ENCODE data around the gene WDR46. TPM values are rescaled to one million over a fixed set of nuclear protein-coding genes. Genes with fewer than 3 reads are reported as not detected.

The WDR46 gene
- total RNA-seq, 1 experiment from 2014 or later, result 99.2 TPM

DNA sequence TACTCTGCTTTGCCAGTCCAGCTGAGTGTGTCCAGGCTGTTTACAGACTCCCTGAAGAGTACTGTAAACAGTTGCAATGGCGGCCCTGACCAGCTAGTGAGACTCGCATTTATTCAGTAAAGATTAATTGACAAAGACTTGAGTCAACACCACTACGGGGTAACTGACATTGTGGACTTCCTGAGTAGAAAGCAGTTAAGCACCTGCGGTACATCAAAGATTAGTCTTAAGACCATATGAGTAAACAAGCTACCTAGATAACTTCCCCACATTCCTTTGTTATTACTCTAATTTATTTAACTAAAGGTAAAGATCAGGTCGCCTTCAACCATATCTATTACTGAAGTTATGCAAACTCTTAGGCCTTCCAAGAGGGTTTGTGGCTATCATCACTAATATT is 30.0 kb downstream of the WDR46 start:
- no peak overlapping the region for H3T11ph ChIP-seq (ENCODE audit: low read length)
- no peaks in the 10 kb centered on the region for H3K79me2 ChIP-seq (ENCODE audit: insufficient read depth, low read length)
- no peak for DNase-seq
- no peak overlapping the region for H3K14ac ChIP-seq (ENCODE audit: insufficient read depth, low read length)
- H4K91ac ChIP-seq (ENCODE audit: insufficient read length, low read depth, low read length), result no peak overlapping the region
- no peak overlapping the region for H3K27ac ChIP-seq (ENCODE audit: insufficient read length, low read depth, low read length)
- H4K8ac ChIP-seq (replicated peaks; ENCODE audit: insufficient read length, low read depth, low read length), result no peak overlapping the region
- no peaks in the 10 kb centered on the region for H3K27me3 ChIP-seq (ENCODE audit: insufficient read depth, low read length)
- H3K23ac ChIP-seq (ENCODE audit: insufficient read length, low read depth, low read length), result no peak overlapping the region
- H3K9me3 ChIP-seq (ENCODE audit: control insufficient read depth, low read depth, low read length), result no peaks in the 10 kb centered on the region
- H2BK5ac ChIP-seq (ENCODE audit: insufficient read length, low read length), result no peak overlapping the region
- no peak overlapping the region for H2BK20ac ChIP-seq (ENCODE audit: low read depth, low read length, poor library complexity, severe bottlenecking)
- H2BK120ac ChIP-seq (ENCODE audit: low read depth, low read length, poor library complexity, severe bottlenecking), result no peak overlapping the region
- no peak overlapping the region for H3K4ac ChIP-seq (ENCODE audit: low read depth, low read length)
- no peak overlapping the region for H3K56ac ChIP-seq (ENCODE audit: insufficient read length, low read depth, low read length)
- TF ChIP-seq, protein P1, sequence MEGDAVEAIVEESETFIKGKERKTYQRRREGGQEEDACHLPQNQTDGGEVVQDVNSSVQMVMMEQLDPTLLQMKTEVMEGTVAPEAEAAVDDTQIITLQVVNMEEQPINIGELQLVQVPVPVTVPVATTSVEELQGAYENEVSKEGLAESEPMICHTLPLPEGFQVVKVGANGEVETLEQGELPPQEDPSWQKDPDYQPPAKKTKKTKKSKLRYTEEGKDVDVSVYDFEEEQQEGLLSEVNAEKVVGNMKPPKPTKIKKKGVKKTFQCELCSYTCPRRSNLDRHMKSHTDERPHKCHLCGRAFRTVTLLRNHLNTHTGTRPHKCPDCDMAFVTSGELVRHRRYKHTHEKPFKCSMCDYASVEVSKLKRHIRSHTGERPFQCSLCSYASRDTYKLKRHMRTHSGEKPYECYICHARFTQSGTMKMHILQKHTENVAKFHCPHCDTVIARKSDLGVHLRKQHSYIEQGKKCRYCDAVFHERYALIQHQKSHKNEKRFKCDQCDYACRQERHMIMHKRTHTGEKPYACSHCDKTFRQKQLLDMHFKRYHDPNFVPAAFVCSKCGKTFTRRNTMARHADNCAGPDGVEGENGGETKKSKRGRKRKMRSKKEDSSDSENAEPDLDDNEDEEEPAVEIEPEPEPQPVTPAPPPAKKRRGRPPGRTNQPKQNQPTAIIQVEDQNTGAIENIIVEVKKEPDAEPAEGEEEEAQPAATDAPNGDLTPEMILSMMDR (conservative IDR thresholded peaks at IDR 0.05), result no peak
- no peak overlapping the region for H4K5ac ChIP-seq (ENCODE audit: insufficient read length, low read depth, low read length)
- H2AFZ ChIP-seq (ENCODE audit: low read length), result no peak overlapping the region
- Mint-ChIP-seq H3K4me1 (0 out of 4 replicates have a peak, but pooled peaks cover 0 to 3% of the 10 kb centered on the region in 2 experiments), H3K36me3 (ENCODE audit: insufficient read depth in 1 of 3, low read depth in 3 of 3) (peaks cover 12 to 55% (median 41%) of the 10 kb centered on the region in 3 experiments), H3K27ac (no peak overlapping the region), H3K4me3 (no peak overlapping the region), H3K9me3 (no peaks in the 10 kb centered on the region), H3K27me3 (ENCODE audit: low read depth) (no peaks in the 10 kb centered on the region)
- no peaks in the 10 kb centered on the region for H3K4me1 ChIP-seq (ENCODE audit: insufficient read depth, low read length)
- WGBS (ENCODE audit: extremely low coverage, insufficient read length, low lambda C conversion rate), result no CpG with 5 or more reads among the region's 5 CpGs
- no peaks in the 10 kb centered on the region for H3K23me2 ChIP-seq (ENCODE audit: insufficient read length, low read depth, low read length, poor library complexity, severe bottlenecking)
- H3K4me2 ChIP-seq (ENCODE audit: insufficient read depth, insufficient read length, low read length), result no peak overlapping the region
- no peaks in the 10 kb centered on the region for H3K79me1 ChIP-seq (ENCODE audit: insufficient read depth, low read depth, low read length, poor library complexity, severe bottlenecking)
- no peak overlapping the region for H2BK12ac ChIP-seq (ENCODE audit: insufficient read length, low read depth, low read length)
- no peak overlapping the region for H2BK15ac ChIP-seq (ENCODE audit: low read depth, low read length)
- no peak overlapping the region for H3K9ac ChIP-seq (ENCODE audit: extremely low read depth, insufficient read length, low read length)
- H4K20me1 ChIP-seq (ENCODE audit: control insufficient read depth, insufficient read depth, insufficient read length), result no peaks in the 10 kb centered on the region
- H3K18ac ChIP-seq (ENCODE audit: insufficient read length, low read depth, low read length), result no peak overlapping the region
- no peak overlapping the region for H2AK5ac ChIP-seq (ENCODE audit: insufficient read length, low read length)

All from H9 (cell line).